IPS-NIHi7 (cell line): ENCODE measurements around the gene OXTR.

Source experiments
- DNase-seq: peaks from one replicate; pipeline ENCODE4 v3.0.0; 2012; ENCODE audit warnings: mixed read lengths; ENCODE audit errors: extremely low spot score

The OXTR gene

DNA sequence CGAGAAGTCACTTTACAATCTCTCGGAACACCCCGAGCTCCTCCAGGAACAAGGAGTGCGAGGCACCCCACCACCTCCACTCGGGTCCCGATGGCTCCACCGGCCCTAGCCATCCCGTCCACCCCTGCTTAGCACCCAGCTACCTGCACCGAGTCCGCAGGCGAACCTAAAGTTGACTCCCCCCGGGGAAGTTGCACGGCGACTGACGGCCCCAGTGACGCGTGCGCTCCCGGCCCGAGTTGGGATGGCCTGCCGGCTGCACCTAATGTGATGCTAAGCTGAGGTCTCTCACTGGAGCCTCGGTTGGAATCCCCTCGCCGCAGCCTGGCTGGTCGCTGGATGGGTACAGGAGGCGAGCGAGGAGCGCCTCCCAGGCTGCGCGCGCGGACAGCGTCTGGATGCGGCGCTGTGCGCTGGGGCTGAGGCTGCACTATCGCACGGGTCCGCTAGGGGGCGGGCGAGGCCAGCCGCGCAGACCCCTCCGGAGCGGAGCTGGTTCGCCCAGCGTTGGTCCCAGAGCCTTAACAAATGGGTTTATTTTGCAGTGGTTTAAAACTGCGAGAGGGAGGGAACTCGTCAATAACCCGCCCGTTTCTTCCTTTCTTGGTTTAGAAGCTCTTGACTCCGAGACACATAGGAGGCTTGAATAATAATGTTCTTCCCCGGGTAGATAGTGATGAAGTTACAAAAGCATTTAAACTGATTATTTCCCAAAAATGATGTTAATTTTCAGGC lies at the start of gene OXTR:
OXTR (minus strand) TSS at position 526 of the 735 bp plus-strand sequence. CDS start 1,426 bp downstream, outside the sequence.
- peak; percentile 95 for DNase-seq

DNA sequence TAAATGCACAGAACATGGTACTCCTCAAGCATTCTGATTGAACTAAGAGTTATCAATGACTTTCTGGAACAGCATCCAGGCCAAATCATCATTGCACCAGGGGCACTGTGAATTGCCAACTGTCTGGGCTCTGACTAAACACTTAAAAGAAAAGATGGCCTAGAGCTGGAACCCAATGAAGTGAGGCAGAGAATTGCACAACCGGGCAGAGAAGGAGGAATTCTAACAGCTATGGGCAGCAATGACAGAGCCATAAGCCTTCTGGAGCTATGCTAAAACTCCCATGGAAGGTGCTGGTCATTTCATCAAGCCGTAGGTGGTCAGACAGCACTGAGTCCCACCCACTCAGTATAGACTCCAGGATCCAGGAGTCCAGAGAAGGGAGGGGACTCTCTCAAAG lies 48.1 kb upstream of the OXTR start:
- DNase-seq = no peak

DNA sequence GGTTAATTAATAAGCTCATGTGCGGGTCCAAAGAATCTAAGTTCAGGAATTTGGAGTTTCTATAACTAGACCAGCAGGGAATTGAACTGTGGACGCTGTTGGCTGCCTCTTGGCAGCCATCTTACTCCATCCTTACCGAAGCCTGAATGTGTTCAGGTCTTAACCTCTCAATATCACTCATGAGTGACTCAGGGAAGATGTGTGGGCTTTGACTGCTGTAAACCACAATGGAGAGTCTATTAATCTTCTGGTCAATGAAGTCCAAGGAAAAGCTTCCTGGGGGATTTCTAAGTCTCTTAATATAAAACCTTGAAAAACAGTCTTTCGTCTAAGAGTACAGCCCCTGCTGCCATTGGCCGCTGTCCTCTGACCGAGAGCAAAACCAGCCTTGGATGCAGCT lies 46.7 kb upstream of the OXTR start:
- DNase-seq = no peak

DNA sequence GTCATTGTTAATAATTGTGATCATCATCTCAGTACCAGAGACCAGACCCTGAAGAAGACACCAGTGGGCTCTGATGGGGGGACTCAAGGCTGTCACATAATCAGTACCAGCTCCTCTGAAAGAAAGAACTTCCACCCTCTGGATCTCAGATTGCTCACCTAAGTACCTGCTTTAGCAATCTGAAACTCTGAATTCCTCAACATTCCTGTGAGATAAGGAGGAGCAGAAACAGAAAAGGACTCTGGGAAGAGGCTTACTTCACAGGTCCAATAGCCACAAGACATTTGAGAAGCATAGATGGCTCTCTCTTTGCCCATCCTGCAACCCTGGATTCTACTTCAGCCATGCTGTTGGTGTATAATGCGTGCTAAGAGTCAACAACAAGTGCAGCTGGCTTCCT lies 44.0 kb upstream of the OXTR start:
- no peak for DNase-seq

DNA sequence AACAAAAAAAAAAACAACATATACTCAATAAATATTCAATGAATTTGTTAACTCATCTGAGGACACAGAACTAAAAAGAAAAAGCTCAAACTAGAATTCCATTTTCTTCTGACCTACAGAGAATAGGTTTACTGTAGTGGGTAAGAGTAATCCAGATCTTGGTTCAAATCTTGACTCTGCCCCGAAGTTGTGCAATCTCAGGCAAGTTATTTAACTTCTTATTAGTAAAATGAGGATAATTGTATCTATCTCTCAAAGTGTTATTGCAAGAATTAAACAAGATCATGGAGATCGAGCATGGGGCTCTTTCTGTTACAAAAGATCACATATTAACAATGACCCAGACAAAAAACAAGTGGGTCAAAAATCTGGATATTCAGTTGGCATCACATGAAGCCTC lies 41.1 kb upstream of the OXTR start:
- no peak for DNase-seq

DNA sequence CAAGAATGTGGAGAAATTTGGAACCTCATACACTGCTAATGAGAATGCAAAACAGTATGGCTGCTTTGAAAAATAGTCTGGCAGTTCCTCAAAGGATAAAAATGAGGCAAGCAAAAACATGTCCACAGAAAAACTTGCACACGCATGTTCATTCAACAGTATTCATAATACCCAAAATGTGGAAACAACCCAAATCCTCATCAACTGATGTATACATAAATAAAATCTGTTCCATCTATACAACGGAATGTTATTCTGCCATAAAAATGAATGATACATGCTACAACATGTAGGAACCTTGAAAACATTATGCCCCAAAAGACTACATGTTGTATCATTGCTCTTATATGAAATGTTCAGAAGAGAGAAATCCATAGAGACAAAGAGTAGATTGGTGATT lies 36.4 kb upstream of the OXTR start:
- DNase-seq = no peak

DNA sequence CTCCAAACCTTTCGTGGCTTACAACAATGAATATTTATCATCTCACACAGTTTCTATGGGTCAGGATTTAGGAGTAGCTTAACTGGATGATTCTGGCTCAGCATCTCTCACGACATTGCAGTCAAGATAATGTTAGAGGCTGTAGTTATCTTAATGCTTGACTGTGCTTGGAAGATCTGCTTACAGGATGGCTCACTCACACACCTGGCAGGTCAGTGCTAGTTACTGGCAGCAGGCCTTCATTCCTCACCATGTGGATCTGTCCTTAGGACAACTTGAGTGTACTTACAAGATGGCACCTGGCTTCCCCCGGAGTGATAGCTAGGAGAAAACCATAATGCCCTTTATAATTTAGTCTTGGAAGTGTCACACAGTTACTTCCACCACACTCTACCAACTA lies 32.8 kb upstream of the OXTR start:
- no peak for DNase-seq

DNA sequence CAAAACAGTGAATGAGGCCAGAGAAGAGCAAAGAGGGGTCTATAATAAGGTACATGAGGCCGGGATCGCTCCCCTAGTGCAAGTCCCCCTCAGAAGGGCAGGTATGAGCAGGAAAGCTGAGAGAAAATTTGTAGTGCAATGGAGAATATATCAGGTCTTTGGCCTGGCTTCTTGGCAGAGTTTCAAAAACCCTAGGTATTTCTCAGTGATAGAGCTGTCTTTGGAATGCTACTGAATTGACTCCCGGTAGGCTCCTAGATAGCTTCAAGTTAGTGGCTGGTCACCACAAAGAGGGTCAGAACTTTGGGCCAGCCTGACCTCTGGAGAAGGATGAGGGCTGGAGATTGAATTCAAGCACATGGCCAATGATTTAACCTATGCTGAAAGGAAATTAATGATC lies 30.6 kb upstream of the OXTR start:
- no peak for DNase-seq

DNA sequence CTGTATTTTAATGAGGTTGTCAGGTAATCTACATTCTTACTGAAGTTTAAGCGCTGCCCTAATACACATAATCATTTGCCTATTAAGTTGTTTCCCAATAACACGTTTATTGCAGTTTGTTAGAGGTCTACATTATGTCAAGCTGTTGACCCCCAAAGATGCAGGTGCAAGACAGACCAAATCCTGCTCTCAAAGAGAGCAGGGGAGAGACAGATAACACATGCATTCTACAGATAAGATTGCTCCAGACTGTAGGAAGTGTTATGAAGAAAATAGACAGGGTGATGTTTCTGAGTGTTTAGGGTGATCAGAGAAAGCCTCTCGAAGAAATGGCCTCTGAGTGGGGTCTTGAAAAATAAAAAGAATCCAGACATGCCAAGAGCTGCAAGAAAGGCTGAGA lies 24.8 kb upstream of the OXTR start:
- no peak for DNase-seq

DNA sequence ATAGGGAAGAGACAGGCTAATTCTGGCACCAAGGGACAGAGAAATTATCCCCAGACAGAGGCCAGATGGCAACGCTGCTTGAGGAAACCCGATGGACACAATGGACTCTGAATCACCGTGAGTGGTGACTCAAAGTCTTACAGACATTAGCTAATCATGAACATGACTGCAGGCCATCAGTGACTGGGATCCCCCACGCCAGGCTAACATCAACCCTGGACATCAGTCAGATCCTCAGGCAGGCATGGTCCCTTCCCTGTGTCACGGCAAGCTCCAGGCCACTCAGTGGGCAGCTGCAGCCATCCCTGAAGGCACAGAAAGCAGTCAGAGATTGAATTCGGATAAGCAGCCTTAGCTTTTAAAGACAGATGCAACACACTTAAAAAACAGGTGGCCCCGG lies 23.8 kb upstream of the OXTR start:
- peak; percentile 10 for DNase-seq

DNA sequence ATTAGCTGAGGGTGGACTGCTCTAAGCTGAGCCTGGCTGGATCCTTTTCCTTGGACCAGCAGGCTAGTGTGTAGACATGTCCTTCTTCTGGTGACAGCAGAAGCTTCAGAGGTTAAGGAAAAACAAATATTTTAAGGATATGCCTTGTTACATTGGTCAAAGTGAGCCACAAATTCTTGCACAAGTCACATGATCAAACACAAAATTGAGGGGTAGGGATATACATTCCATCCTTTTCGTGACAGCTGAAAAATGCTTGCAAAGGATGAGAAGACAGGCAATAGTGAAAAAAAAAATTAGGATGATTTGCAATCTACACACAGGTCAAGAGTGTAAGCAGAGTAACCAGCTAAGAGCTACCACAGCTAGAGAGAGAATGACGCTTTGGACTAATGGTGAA lies 21.1 kb upstream of the OXTR start:
- no peak for DNase-seq

DNA sequence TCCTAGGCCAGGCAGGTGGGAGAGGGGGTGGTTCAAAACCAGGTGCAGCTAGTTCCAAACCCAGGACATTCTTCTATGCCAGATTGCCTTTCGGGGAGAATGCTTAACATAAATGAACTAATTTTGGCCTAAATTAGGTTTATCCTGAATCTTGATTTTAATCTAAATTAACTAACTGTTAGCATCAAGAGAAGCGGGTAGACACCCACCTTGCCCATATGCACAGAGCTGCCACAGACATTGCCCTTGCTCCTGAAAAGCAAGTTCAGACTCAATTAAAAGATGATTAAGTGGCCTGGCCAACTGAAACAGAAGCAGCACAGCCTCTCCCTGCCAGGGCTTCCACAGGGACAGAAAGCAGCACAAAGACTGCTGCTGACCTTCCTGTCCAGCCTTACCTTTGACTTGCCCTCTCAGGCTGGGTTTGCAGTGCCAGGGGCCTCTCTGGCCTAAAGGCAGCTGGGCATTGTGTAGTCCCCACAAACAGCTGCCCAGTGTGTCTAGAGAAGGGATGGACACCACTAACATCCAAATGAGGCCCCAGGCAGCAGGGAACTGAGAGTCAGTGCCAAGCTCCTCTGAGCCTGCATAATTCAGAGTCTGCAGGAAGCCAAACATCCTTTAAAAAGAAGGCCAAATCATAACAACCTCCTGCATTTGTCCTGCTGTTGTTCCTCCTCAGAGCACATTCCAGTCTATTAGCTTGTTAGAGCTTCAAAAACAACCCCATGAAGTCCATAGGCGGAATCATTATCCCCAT lies 15.4 kb upstream of the OXTR start:
- peak; percentile 14 for DNase-seq

DNA sequence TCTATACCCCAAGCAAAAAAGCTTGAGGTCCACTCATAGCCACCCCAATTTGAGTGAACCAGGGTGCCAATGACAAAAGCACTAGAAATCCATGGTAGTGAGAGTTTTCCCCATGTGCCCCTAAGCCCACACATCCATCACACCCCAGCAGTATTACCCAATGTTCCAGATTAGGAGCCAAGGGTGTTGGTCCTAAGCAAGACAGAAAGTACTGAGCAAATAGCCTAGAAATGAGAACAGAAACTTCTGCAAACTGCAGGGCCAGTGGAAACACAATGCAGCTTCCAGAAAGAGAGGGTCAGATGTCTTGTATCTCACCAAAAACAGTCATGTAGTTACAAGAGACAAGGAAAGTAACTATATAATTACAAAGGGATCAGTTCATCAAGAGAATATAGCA lies 10.9 kb upstream of the OXTR start:
- DNase-seq = no peak

DNA sequence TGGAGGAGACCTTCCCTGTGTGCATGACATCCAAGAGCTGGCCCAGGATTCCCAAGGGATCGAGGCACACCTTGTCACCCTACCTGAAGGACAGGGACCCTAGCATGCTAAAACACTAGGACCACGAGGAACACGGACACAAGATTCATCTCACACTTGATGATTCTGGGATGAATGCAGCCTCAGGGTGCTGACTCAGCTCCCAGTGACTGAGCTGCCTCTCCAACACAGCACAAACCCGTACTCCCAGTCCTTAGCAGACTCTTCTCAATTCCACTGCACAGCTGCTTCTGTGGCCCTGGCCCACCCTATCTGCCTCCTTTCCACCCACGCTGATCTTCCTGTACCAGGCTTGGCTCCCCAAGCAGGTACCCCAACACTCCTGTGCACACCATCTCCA lies 9.1 kb upstream of the OXTR start:
- DNase-seq = no peak

DNA sequence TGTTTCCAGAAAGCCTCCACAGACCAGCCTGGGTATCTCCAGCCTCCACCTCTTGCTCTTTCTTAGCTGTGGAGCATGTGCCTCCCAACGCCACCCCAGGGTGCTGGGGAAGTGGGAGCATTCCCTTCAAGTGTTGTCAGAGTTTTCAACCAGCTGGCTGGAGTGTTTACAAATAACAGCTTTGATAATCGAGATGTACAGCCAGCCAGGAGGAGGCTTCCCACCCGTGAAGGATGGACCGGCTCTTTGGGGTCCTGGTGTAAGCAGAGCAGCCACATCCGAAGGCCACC lies 8.5 kb upstream of the OXTR start:
- DNase-seq = no peak

DNA sequence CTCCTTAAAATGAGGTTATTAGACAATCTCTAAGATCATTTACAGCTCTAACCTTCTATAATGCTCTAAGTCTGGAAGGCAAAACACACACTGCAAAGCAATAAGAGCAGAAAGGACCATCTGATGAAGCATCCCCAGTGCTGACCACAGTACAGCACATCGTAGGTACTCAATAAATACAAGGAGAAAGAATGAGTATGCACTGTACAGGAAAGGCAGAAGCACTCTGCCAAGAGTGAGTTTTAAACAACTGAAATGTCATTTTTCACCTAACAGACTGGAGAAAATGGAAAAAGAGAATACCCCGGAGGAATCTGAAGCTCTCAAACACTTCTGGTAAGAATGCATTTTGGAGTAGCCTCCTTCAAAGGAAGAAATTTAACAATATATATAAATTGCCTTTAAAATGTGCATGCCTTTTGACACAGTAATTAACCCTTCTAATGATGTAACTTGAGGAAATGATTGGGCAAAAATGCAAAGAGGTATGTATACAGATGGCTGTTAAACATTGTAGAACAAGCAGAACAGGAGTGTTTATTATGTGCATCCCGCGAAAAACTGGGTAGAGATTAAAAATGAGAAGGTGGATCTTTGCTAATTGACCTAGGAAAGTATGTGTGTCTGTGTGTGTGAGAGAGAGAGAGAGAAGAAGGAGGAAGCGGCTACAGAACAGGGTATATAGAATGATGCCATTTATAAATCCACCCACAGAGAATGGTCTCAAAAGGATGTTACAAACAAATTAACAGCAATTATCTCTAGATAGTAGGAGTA lies 8.0 kb upstream of the OXTR start:
- DNase-seq = no peak

DNA sequence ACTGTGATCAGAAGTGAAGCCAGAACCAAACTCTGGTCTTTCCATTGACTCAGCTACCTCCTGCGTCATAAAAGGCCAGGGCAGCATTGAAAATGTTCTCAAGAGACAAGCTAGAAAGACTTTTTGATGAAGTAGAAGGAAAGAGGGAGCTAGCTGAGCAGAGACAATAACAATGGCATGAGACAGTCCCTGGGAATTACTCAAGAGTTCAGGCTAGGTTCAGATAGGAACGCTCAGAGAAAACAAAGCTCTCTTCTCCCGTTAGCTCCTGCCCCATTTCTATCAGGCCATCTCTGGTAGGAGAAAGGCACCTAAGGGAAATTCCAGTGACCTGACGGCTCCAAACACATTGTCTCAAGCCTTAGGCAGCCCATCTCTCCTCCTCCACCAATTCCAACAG lies 7.0 kb upstream of the OXTR start:
- no peak for DNase-seq

DNA sequence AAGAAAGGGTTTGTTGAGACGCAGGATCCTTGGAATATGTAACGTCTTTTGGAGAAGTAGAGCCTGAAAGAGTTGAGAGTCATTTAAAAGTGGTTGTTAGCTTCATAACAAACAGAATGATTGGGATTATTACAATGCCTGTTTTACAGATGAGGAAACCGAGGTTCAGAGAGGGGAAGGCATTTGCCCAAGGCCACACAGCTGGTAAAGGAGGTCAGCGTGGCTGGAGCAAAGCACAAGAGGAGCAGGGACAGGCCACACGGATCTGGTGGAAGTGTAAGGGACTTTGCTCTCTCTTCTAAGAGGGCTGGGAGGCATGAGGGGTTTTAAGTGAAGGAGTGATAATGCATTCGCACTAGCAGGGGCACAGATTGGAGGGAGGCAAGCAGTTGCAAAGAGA lies 6.2 kb upstream of the OXTR start:
- no peak for DNase-seq

DNA sequence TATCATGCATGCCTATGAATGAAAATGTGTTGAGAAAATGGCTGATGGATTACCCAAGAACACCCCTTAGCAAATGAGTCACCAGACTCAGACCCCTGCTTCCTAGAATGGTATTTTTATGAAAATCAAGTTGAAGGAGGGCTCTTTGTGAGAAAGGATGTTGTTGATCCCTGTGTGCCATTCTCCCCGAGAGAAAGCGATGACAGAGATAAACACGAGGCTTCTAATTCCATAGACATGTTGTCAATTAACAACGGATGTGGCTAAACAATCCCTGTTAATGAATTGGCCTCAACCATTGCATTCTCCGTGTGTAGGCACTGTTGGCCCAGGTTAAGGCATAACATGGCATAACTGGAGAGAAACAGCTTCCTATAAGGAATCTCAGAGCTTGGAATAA lies 5.8 kb upstream of the OXTR start:
- DNase-seq = no peak

DNA sequence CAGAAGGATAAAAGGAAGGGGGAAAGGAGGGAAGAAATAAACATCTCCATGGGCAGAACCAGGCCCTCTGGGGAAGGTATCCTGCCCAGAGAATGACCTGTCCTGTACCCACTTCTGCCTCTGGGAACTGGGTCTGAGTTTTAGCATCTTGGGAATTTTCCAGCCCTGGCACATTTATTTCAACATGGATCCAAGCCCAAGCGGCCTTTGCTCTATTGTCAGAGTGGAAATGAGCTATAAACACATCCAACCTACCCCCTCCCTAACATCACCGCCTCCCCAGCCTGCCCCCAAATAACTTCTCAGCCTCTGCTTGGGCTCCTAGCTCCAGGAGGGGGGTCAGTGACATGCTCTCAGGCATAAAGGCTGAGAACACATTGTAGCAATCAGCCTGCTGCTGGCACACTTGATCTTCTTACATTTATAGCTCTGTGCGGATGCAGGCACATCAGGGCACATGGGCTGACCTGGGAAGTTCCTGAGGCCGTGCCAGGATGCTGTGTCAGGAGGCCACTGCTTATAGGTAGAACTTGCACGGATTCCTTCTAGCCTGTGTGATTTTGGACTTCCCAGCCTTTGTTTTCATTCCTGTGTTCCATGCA lies 4.6 kb upstream of the OXTR start:
- no peak for DNase-seq

DNA sequence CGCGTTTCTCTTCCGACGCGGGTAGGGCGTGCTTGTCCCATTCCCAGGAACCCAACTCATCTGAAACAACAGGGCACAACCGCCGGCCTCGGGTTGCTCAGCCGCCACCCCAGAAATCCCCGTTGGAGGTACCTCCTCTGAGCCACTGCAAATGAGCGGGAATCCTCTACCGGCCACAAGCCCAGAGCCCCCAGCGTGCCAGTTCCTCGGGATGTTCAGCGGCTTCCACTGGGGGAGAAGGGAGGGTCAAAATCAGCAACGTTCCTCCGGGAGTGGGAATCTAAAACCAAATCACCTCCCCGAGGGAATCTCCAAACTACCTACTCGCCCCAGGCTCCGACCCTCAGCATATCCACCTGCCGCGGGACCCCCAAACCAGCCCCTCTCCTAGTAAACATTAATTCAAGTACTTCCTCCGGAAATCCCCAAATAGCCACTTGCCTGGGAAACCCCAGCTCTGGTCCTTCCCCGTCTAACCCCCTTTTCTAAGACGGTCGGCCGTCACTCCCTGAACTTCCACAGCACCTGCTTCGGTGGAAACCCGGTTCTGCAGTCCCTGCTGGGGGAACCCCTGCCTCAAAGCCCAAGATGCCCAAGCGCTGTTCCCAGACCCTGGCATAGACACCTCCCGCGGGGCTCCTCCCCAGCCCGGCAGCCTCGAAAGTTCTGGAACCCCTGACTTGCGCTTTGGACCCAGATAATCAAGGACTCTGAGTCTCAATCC lies 887 bp downstream of the OXTR start:
- DNase-seq = no peak
